ENCODE measurements around the gene RNF227.
A peak's percentile ranks its signal among the peaks of the same experiment; 100 is the strongest.

Gene RNF227

GRCh38 chr17:7915179-7915610 lies 894 bp downstream of the RNF227 start:
- H3K23ac ChIP-seq (ENCODE audit: low read depth, low read length, poor library complexity), result peak overlapping the region; percentile 95
- peak overlapping the region; percentile 93 for H2BK5ac ChIP-seq (ENCODE audit: low read length)
- no peak overlapping the region for H3K14ac ChIP-seq (ENCODE audit: low read length)
- no peaks in the 10 kb centered on the region for H3K79me1 ChIP-seq (ENCODE audit: low read depth, low read length)
- peak overlapping the region; percentile 92 for H3K27ac ChIP-seq (replicated peaks; ENCODE audit: low read length)
- peak overlapping the region; percentile 99 for H2AFZ ChIP-seq (ENCODE audit: low read length)
- WGBS, 2 donors (ENCODE audit: extremely low coverage in 2 of 2, insufficient read length in 2 of 2, insufficient replicate concordance in 1 of 2), result no CpG with 5 or more reads among the region's 15 CpGs
- peak overlapping the region; percentile 95 for H3K9ac ChIP-seq (ENCODE audit: low read depth, low read length, poor library complexity)
- peaks cover 2 to 25% of the 10 kb centered on the region in 2 donors for H3K36me3 ChIP-seq (replicated peaks in 1 of 2; ENCODE audit: control insufficient read depth in 2 of 2, insufficient read depth in 2 of 2, low read length in 2 of 2)
- H3K9me3 ChIP-seq (replicated peaks in 1 of 2; ENCODE audit: control insufficient read depth in 2 of 2, insufficient read depth in 1 of 2, low read depth in 1 of 2, low read length in 2 of 2), result peaks cover 0 to 7% of the 10 kb centered on the region in 2 donors
- peak overlapping the region; percentile 87 to 88 for H3K4me3 ChIP-seq (ENCODE audit: low read length in 2 of 2)
- no peak overlapping the region for H3K4ac ChIP-seq (ENCODE audit: low read length)
- peaks cover 7 to 12% of the 10 kb centered on the region in 2 donors for H3K4me1 ChIP-seq (ENCODE audit: control insufficient read depth in 2 of 2, insufficient read depth in 1 of 2, low read depth in 1 of 2, low read length in 2 of 2)
- peak overlapping the region; percentile 85 for H2AK5ac ChIP-seq (ENCODE audit: low read depth, low read length)
- peak overlapping the region; percentile 93 for H3K18ac ChIP-seq (ENCODE audit: low read length)
- H3K4me2 ChIP-seq (ENCODE audit: insufficient read depth, low read length, poor library complexity, severe bottlenecking), result peak overlapping the region; percentile 96
- no peak overlapping the region for H2BK120ac ChIP-seq (ENCODE audit: low read depth, low read length)
- H3K27me3 ChIP-seq (ENCODE audit: control insufficient read depth in 3 of 3, insufficient read depth in 3 of 3, low read depth in 1 of 3, low read length in 3 of 3), result peaks cover 0 to 11% (median 0%) of the 10 kb centered on the region in 3 experiments
- no peak for DNase-seq (ENCODE audit: low spot score)
- no peak overlapping the region for H2BK15ac ChIP-seq (ENCODE audit: low read length)
- H4K8ac ChIP-seq (ENCODE audit: low read depth, low read length), result no peak overlapping the region
- H2BK12ac ChIP-seq (ENCODE audit: low read length), result no peak overlapping the region
- H4K91ac ChIP-seq (ENCODE audit: low read depth, low read length, poor library complexity), result no peak overlapping the region

DNA sequence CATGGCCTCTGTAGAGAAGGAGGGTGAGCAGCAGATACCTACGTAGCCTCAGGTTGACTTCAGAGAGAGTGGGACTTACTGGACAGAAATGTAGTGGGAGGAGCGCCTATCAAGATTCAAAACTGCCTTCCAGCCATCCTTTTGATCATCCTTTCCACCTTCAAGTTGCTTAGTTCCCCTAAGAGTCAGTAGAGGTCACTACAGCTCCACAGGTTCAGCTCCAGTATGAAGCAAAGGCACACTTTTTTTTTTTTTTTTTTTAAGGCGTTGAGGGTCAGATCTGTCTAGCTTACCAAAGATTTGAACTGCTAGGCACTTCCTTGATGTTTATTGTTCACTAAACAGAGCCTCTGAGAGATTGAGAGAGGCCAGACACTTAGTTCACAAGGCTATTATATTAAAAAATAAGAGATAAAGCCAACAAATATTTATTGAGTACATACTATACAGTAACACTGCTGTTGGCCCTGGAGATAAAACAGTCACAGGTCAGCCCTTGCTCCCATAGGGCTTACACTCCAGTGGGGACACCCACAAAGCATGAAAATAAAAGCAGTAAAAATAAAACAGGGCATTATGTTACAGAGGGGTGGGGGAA lies 3.1 kb downstream of the RNF227 start:
- Histone ChIP-seq H2BK15ac (ENCODE audit: low read length) (no peak overlapping the region), H3K4me1 (ENCODE audit: control insufficient read depth in 2 of 2, insufficient read depth in 1 of 2, low read depth in 1 of 2, low read length in 2 of 2) (peaks cover 7 to 12% of the 10 kb centered on the region in 2 donors), H3K23ac (ENCODE audit: low read depth, low read length, poor library complexity) (no peak overlapping the region), H2AK5ac (ENCODE audit: low read depth, low read length) (no peak overlapping the region), H2BK12ac (ENCODE audit: low read length) (no peak overlapping the region), H3K18ac (ENCODE audit: low read length) (no peak overlapping the region), H3K36me3 (replicated peaks in 1 of 2; ENCODE audit: control insufficient read depth in 2 of 2, insufficient read depth in 2 of 2, low read length in 2 of 2) (peaks cover 8 to 47% of the 10 kb centered on the region in 2 donors), H3K4me3 (ENCODE audit: low read length in 2 of 2) (no peak overlapping the region), H2BK5ac (ENCODE audit: low read length) (no peak overlapping the region), H3K79me1 (ENCODE audit: low read depth, low read length) (no peaks in the 10 kb centered on the region), H3K4me2 (ENCODE audit: insufficient read depth, low read length, poor library complexity, severe bottlenecking) (no peak overlapping the region), H2AFZ (ENCODE audit: low read length) (no peak overlapping the region), H3K9me3 (replicated peaks in 1 of 2; ENCODE audit: control insufficient read depth in 2 of 2, insufficient read depth in 1 of 2, low read depth in 1 of 2, low read length in 2 of 2) (peaks cover 0 to 7% of the 10 kb centered on the region in 2 donors), H2BK120ac (ENCODE audit: low read depth, low read length) (no peak overlapping the region), H4K8ac (ENCODE audit: low read depth, low read length) (no peak overlapping the region), H3K4ac (ENCODE audit: low read length) (no peak overlapping the region), H3K9ac (ENCODE audit: low read depth, low read length, poor library complexity) (no peak overlapping the region), H3K14ac (ENCODE audit: low read length) (no peak overlapping the region), H3K27ac (replicated peaks; ENCODE audit: low read length) (no peak overlapping the region), H3K27me3 (ENCODE audit: control insufficient read depth in 3 of 3, insufficient read depth in 3 of 3, low read depth in 1 of 3, low read length in 3 of 3) (peaks cover 0 to 9% (median 0%) of the 10 kb centered on the region in 3 experiments), H4K91ac (ENCODE audit: low read depth, low read length, poor library complexity) (no peak overlapping the region)
- no CpG with 5 or more reads among the region's 3 CpGs for WGBS, 2 donors (ENCODE audit: extremely low coverage in 2 of 2, insufficient read length in 2 of 2, insufficient replicate concordance in 1 of 2)
- peak; percentile 57 for DNase-seq (ENCODE audit: low spot score)

- no peak for DNase-seq (ENCODE audit: low spot score)
- Histone ChIP-seq H3K27ac (replicated peaks; ENCODE audit: low read length) (no peak overlapping the region), H4K8ac (ENCODE audit: low read depth, low read length) (no peak overlapping the region), H2AK5ac (ENCODE audit: low read depth, low read length) (no peak overlapping the region), H3K14ac (ENCODE audit: low read length) (no peak overlapping the region), H2BK5ac (ENCODE audit: low read length) (peak overlapping the region; percentile 71), H3K27me3 (ENCODE audit: control insufficient read depth in 3 of 3, insufficient read depth in 3 of 3, low read depth in 1 of 3, low read length in 3 of 3) (peaks cover 0 to under 1% (median 0%) of the 10 kb centered on the region in 3 experiments), H2AFZ (ENCODE audit: low read length) (no peak overlapping the region), H3K4me3 (ENCODE audit: low read length in 2 of 2) (no peak overlapping the region), H3K9me3 (replicated peaks in 1 of 2; ENCODE audit: control insufficient read depth in 2 of 2, insufficient read depth in 1 of 2, low read depth in 1 of 2, low read length in 2 of 2) (no peaks in the 10 kb centered on the region), H3K36me3 (replicated peaks in 1 of 2; ENCODE audit: control insufficient read depth in 2 of 2, insufficient read depth in 2 of 2, low read length in 2 of 2) (peaks cover 11 to 65% of the 10 kb centered on the region in 2 donors), H3K79me1 (ENCODE audit: low read depth, low read length) (no peaks in the 10 kb centered on the region), H2BK15ac (ENCODE audit: low read length) (no peak overlapping the region), H3K23ac (ENCODE audit: low read depth, low read length, poor library complexity) (no peak overlapping the region), H2BK12ac (ENCODE audit: low read length) (no peak overlapping the region), H3K4me2 (ENCODE audit: insufficient read depth, low read length, poor library complexity, severe bottlenecking) (no peak overlapping the region), H3K4me1 (ENCODE audit: control insufficient read depth in 2 of 2, insufficient read depth in 1 of 2, low read depth in 1 of 2, low read length in 2 of 2) (peaks cover 6 to 7% of the 10 kb centered on the region in 2 donors), H3K4ac (ENCODE audit: low read length) (no peak overlapping the region), H2BK120ac (ENCODE audit: low read depth, low read length) (no peak overlapping the region), H3K18ac (ENCODE audit: low read length) (no peak overlapping the region), H4K91ac (ENCODE audit: low read depth, low read length, poor library complexity) (no peak overlapping the region), H3K9ac (ENCODE audit: low read depth, low read length, poor library complexity) (no peak overlapping the region)
- WGBS, 2 donors (ENCODE audit: extremely low coverage in 2 of 2, insufficient read length in 2 of 2, insufficient replicate concordance in 1 of 2), result no CpG with 5 or more reads among the region's 9 CpGs
These were observed 5.0 kb downstream of the RNF227 start for GRCh38 chr17:7911116-7911515.

- no peak for DNase-seq (ENCODE audit: low spot score)
- Histone ChIP-seq H2AK5ac (ENCODE audit: low read depth, low read length) (no peak overlapping the region), H4K91ac (ENCODE audit: low read depth, low read length, poor library complexity) (no peak overlapping the region), H3K9ac (ENCODE audit: low read depth, low read length, poor library complexity) (no peak overlapping the region), H2BK15ac (ENCODE audit: low read length) (no peak overlapping the region), H4K8ac (ENCODE audit: low read depth, low read length) (no peak overlapping the region), H3K27me3 (ENCODE audit: control insufficient read depth in 3 of 3, insufficient read depth in 3 of 3, low read depth in 1 of 3, low read length in 3 of 3) (no peaks in the 10 kb centered on the region), H3K4me1 (ENCODE audit: control insufficient read depth in 2 of 2, insufficient read depth in 1 of 2, low read depth in 1 of 2, low read length in 2 of 2) (peaks cover 6 to 7% of the 10 kb centered on the region in 2 donors), H3K4me3 (ENCODE audit: low read length in 2 of 2) (no peak overlapping the region), H3K4me2 (ENCODE audit: insufficient read depth, low read length, poor library complexity, severe bottlenecking) (no peak overlapping the region), H2BK120ac (ENCODE audit: low read depth, low read length) (no peak overlapping the region), H3K18ac (ENCODE audit: low read length) (no peak overlapping the region), H2BK5ac (ENCODE audit: low read length) (no peak overlapping the region), H3K27ac (replicated peaks; ENCODE audit: low read length) (no peak overlapping the region), H3K23ac (ENCODE audit: low read depth, low read length, poor library complexity) (no peak overlapping the region), H3K9me3 (replicated peaks in 1 of 2; ENCODE audit: control insufficient read depth in 2 of 2, insufficient read depth in 1 of 2, low read depth in 1 of 2, low read length in 2 of 2) (no peaks in the 10 kb centered on the region), H3K79me1 (ENCODE audit: low read depth, low read length) (no peaks in the 10 kb centered on the region), H2AFZ (ENCODE audit: low read length) (no peak overlapping the region), H3K14ac (ENCODE audit: low read length) (no peak overlapping the region), H3K4ac (ENCODE audit: low read length) (no peak overlapping the region), H3K36me3 (replicated peaks in 1 of 2; ENCODE audit: control insufficient read depth in 2 of 2, insufficient read depth in 2 of 2, low read length in 2 of 2) (peaks cover 11 to 69% of the 10 kb centered on the region in 2 donors), H2BK12ac (ENCODE audit: low read length) (no peak overlapping the region)
- WGBS, 2 donors (ENCODE audit: extremely low coverage in 2 of 2, insufficient read length in 2 of 2, insufficient replicate concordance in 1 of 2), result no CpG with 5 or more reads among the region's 13 CpGs
These were observed 5.4 kb downstream of the RNF227 start for GRCh38 chr17:7910711-7911110.
